Ramos (cell line): Measurements from ENCODE around the gene MAP4K5.
"Not testable (repeated sequence)": the region's sequence is repeated elsewhere in the genome, so short reads cannot be mapped to it uniquely, and the experiment has no call there.

Experiments
- in situ Hi-C: fragments of 300-500 bp; cut with MboI; formaldehyde crosslinking; loops from one replicate; pipeline ENCODE4 v1.14.3; 2022; ENCODE audit warnings: low sequenced_read_pairs; ENCODE audit not compliant: unreplicated experiment

Gene MAP4K5

DNA sequence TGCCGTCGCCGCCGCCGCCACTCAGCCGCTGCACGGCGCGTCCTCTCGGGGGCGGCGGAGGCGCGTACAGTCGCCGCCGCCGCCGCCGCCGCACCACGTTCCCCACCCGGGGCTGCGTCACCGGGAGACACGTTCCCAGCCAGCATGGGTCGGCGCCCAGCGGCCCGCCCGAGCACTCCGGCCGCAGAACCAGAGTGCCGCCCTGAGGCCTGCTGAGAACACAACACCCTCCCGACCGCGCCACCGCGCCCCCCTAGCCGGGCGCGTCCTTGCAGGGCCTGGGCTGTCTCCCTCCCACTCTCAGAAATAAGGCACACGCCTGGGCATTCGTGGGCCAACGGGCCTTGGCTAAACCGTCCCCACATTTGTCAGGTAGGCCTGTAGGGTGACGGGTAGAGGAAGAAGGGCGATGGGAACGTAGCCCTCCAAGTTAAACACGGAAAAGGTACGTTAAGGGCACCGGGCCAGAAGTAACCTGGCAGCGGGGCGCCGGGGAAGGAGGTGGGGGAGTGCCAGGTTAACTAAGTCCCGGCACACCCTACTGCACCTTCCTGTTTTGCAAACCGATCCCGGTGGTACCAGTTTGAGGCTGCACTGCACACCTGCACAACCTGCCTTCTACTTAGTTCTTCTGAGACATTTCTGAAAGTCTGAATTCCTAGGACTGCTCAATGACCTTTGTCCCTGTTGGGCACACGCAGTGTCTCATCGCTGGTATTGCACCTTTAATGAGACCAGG lies at the start of gene MAP4K5:
MAP4K5 (minus strand) TSS at position 68 of the 739 bp plus-strand sequence. CDS start 520 bp downstream, outside the sequence.
- in situ Hi-C loops = loop anchor here (25.0 kb wide), 1 partner anchor 670 kb away; the partner anchor contains the start of gene NEMF

DNA sequence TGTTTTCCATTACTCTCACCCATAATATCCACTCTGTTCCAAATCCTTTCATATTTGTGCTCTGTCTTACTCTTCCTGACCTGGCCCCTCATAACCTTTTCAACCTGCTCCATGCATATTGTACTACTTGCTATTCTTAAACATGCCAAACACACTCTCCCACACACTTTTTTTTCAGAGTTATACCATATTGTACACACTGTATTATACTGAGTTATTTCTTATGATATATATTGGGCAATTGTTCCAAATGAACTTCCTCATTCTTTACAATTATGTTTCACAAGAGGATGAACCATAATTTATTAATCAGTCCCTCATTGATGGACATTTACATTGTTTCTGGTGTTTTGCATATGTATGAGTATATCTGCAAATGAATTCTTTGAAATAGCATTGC lies 46.1 kb upstream of the MAP4K5 start:
- in situ Hi-C loops = no loop called here

- in situ Hi-C loops = no loop called here
These were observed 45.6 kb upstream of the MAP4K5 start for GRCh38 chr14:50577982-50578381.

GRCh38 chr14:50575769-50576168 lies 43.4 kb upstream of the MAP4K5 start:
- in situ Hi-C loops = no loop called here

GRCh38 chr14:50573862-50574261 lies 41.5 kb upstream of the MAP4K5 start:
- in situ Hi-C loops = no loop called here

DNA sequence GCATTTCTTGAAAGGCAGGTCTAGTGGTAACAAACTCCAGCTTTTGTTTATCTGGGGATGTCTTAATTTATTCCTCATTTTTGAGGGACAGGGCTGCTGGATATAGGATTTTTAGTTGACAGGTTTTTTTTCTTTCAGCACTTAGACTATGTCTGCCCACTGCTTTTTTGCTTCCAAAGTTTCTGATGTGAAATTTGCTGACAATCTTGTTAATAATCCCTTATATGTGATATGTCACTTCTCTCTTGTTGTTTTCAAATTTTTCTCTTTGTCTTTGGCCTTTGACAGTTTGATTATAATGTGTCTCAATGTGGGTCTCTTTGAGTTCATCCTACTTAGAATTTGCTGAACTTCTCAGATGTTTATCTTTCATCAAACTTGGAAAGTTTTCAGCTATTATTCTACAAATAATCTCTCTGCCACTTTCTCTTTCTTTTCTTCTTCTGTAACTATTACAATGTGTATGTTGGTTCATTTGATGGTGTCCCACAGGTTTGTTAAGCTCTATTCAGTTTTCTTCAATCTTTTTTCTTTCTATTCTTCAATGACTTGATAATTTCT lies 37.4 kb upstream of the MAP4K5 start:
- in situ Hi-C loops = no loop called here

DNA sequence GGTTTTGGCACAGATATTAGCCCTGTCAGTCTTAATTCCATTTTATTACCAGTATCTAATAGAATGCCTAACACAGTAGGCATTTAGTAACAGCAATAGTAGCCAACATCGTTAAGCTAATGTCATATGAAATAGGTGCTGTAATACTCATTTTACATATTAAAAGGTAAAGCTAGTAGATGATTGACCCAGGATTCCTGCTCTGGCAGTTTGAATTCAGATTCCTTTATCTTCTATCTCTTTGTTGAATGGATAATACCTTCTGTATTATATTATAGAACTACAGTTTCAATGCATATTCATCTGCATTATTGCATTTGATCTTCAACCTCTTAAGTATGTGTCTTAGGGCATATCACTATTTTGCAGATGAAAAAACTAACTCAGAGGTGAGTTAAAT lies 30.5 kb upstream of the MAP4K5 start:
- in situ Hi-C loops = no loop called here

GRCh38 chr14:50560931-50561285 lies 28.5 kb upstream of the MAP4K5 start:
- in situ Hi-C loops = no loop called here

GRCh38 chr14:50559990-50560930 lies 27.9 kb upstream of the MAP4K5 start, which contains the start of gene ATL1:
TSS of gene ATL1 (plus strand) at chr14:50560145. CDS start at chr14:50560266, 121 bp downstream.
- in situ Hi-C loops = no loop called here

DNA sequence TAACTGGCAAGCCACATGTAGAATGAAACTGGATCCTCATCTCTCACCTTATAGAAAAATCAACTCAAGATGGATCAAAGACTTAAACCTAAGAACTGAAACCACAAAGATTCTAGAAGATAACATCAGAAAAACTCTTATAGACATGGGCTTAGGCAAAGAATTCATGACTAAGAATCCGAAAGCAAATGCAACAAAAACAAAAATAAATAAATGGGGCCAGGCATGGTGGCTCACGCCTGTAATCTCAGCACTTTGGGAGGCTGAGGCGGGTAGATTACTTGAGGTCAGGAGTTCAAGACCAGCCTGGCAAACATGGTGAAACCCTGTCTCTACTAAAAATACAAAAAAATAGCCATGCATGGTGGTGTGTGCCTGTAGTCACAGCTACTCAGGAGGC lies 20.4 kb upstream of the MAP4K5 start:
- in situ Hi-C loops = not testable (repeated sequence)

DNA sequence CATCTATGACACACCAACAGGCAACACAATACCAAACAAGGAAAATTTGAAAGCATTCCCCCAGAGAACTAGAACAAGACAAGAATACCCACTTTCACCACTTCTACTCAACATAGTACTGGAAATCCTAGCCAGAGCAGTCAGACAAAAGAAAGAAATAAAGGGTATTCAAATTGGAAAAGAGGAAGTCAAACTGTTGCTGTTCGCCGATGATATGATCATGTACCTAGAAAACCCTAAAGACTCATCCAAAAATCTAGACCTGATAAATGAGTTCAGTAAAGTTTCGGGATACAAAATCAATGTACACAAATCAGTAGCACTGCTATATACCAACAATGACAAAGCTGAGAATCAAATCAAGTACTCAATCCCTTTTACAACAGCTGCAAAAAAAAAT lies 19.5 kb upstream of the MAP4K5 start:
- in situ Hi-C loops = no loop called here

DNA sequence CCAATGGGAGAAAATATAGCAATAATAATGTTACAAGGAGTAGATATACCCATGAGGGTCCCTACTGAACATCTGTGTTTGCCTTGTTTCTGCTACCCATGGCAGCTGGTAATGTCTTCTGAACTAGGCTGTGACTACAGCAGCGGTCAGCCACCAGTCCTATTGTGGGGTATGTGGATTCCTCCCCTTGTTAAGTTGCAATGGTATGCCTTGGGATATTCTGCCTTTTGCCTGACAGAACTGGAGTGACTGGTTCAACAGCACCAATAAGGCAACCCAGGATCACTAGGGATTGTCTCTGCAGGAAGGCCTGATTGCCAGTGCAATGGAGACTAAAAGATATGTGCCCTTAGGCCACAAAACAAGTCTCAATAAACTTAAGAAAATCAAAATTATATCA lies 17.9 kb upstream of the MAP4K5 start:
- in situ Hi-C loops = no loop called here

DNA sequence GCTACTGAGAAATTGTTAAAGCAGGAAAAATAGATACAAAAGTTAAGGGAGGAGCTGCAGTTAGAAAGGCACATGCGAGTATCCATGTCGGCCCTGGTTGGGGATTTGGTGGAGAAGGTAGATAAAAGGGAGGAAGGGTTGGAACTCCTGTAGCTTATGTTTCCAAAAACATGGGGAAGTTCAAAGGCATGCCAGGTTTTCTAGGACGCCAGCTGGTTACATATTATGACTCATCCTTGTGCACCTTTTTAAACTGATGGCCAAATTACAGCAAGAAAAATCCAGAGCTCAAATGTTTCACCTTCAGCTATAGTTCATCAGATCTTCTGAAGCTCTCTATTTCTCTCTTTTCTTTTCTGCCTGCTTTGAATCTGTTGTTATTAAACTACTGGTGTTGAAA lies 13.2 kb upstream of the MAP4K5 start:
- in situ Hi-C loops = loop anchor here (25.0 kb wide), 1 partner anchor 683 kb away; the partner anchor contains the start of gene NEMF

- in situ Hi-C loops = loop anchor here (25.0 kb wide), 1 partner anchor 683 kb away; the partner anchor contains the start of gene NEMF
These were observed 12.5 kb upstream of the MAP4K5 start for GRCh38 chr14:50544911-50545310.

- in situ Hi-C loops = loop anchor here (25.0 kb wide), 1 partner anchor 681 kb away; the partner anchor contains the start of gene NEMF
These were observed 10.6 kb upstream of the MAP4K5 start for GRCh38 chr14:50542941-50543418.

- in situ Hi-C loops = loop anchor here (25.0 kb wide), 1 partner anchor 679 kb away; the partner anchor contains the start of gene NEMF
These were observed 8.8 kb upstream of the MAP4K5 start for GRCh38 chr14:50541159-50541567.

- in situ Hi-C loops = loop anchor here (25.0 kb wide), 1 partner anchor 677 kb away; the partner anchor contains the start of gene NEMF
These were observed 6.7 kb upstream of the MAP4K5 start for GRCh38 chr14:50539051-50539450.

DNA sequence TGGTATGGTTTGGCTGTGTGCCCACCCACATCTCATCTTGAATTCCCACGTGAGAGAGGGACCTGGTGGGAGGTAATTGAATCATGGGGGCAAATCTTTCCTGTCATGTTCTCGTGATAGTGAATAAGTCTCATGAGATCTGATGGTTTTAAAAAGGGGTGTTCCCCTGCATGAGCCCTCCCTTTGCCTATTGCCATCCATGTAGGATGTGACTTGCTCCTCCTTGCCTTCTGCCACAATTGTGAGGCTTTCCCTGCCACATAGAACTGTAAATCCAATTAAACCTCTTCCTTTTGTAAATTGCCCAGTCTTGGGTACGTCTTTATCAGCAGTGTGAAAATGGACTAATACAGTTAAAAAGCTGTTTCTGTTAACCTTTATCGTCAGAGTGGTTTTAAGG lies 5.7 kb upstream of the MAP4K5 start:
- in situ Hi-C loops = loop anchor here (25.0 kb wide), 1 partner anchor 676 kb away; the partner anchor contains the start of gene NEMF

GRCh38 chr14:50534997-50535396 lies 2.6 kb upstream of the MAP4K5 start:
- in situ Hi-C loops = loop anchor here (25.0 kb wide), 1 partner anchor 673 kb away; the partner anchor contains the start of gene NEMF

GRCh38 chr14:50534416-50534815 lies 2.0 kb upstream of the MAP4K5 start:
- in situ Hi-C loops = loop anchor here (25.0 kb wide), 1 partner anchor 672 kb away; the partner anchor contains the start of gene NEMF
